Sigmoid colon (tissue), 7 donors: ENCODE measurements around the gene EXOC8. TPM values are rescaled to one million over a fixed set of nuclear protein-coding genes. Genes with fewer than 3 reads are reported as not detected.

Experiments
- DNase-seq: peaks from one replicate; pipeline ENCODE4 v3.0.0-alpha.2; 2019
- H3K27ac ChIP-seq, 4 donors: fragments of 200-600 bp; sonication (generic); one replicate each; pipeline ENCODE4 v1.5.1; 2016 to 2019; ENCODE audit warnings: mild to moderate bottlenecking in 1 of 4
- H3K27me3 ChIP-seq, 3 donors: fragments of 200-600 bp; sonication (generic); one replicate each; pipeline ENCODE4 v1.5.1; 2019; ENCODE audit warnings: mild to moderate bottlenecking in 1 of 3
- H3K36me3 ChIP-seq, 4 donors: fragments of 200-600 bp; sonication (generic); one replicate each; pipeline ENCODE4 v1.5.1; 2016 to 2019
- H3K4me1 ChIP-seq, 4 donors: fragments of 200-600 bp; sonication (generic); one replicate each; pipeline ENCODE4 v1.5.1; 2017 to 2019
- H3K4me3 ChIP-seq, 4 donors: fragments of 200-600 bp; sonication (generic); one replicate each; pipeline ENCODE4 v1.5.1; 2017 to 2019; ENCODE audit warnings: mild to moderate bottlenecking in 2 of 4, moderate library complexity in 1 of 4
- H3K9me3 ChIP-seq, 4 donors: fragments of 200-600 bp in 3 of 4; sonication (generic) in 3 of 4; one replicate each; pipeline versions ENCODE4 v1.5.1 to v1.6.1; 2013 to 2019
- EP300 ChIP-seq, 4 donors: sonication (generic); formaldehyde crosslinking; IDR thresholded peaks; one replicate each; pipeline ENCODE4 v1.6.1; 2017; ENCODE audit warnings: antibody characterized with exemption in 4 of 4
- POLR2A ChIP-seq, 2 donors: fragments of 450-650 bp; IDR thresholded peaks; one replicate each; pipeline ENCODE4 v1.6.1; 2016; ENCODE audit warnings: antibody characterized with exemption in 2 of 2, mild to moderate bottlenecking in 2 of 2, moderate library complexity in 2 of 2
- POLR2AphosphoS5 ChIP-seq, 4 donors: sonication (generic); formaldehyde crosslinking; IDR thresholded peaks; one replicate each; pipeline ENCODE4 v1.6.1; 2017; ENCODE audit warnings: antibody characterized with exemption in 4 of 4
- WGBS, 2 donors: extraction: QIAGEN DNeasy Blood & Tissue Kit; methylation state at CpG; one replicate each; pipeline ENCODE4 v1.1.7; 2013; 5-methylcytosine and 5-hydroxymethylcytosine counted together
- intact Hi-C: fragments of 100-400 bp; cut with DNase I; formaldehyde crosslinking; loops from one replicate; pipeline ENCODE4 v1.15.1; 2023
- polyA plus RNA-seq, 3 donors: library from polyadenylated mRNA; stranded (reverse); fragments of 200-250 nt; gene quantifications; one replicate each; pipeline ENCODE4 v1.2.3, GENCODE V29; 2013
- total RNA-seq, 4 donors: library from RNA; depleted of rRNA; stranded (reverse); fragments of >200 nt; gene quantifications; one replicate each; pipeline ENCODE4 v1.1.0, GENCODE V29; 2016
- TF ChIP-seq, protein P1 (sequence below), 4 experiments: fragments of 450-650 bp in 3 of 4; fragments of 200-600 bp in 1 of 4; IDR thresholded peaks; one replicate each; pipeline ENCODE4 v1.5.1; 2016 to 2019; ENCODE audit warnings: antibody characterized with exemption in 4 of 4, mild to moderate bottlenecking in 3 of 4, moderate library complexity in 2 of 4
- donor health status: healthy with polysubstance abuse.
- donor health status: Bipolar disorder and iron deficiency.
- donor health status: healthy.

EXOC8 gene
- total and polyA plus RNA-seq, 7 donors: 3.0 to 11.7 (median 9.5) TPM

DNA sequence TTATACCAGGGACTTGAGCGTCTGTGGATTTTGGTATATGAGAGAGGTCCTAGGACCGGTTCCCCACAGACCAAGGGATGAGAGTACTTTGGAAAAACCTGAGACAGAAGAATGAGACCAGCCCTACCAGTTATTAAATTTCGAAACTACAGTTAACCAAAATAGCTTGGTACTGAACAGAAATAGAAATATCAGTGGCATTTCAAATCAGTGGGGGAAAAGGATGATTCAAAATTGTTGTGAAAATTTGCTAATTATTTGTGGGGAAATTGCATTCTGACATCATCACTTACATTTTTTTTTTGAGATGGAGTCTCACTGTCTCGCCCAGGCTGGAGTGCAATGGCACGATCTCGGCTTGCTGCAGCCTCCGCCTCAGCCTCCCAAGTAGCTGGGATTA lies 8.2 kb downstream of the EXOC8 start:
- Histone ChIP-seq H3K4me1 (peaks cover 0 to 21% (median 15%) of the 10 kb centered on the region in 4 donors), H3K36me3 (peaks cover 0 to 9% (median 0%) of the 10 kb centered on the region in 4 donors), H3K27me3 (no peaks in the 10 kb centered on the region), H3K27ac (no peak overlapping the region), H3K9me3 (no peaks in the 10 kb centered on the region), H3K4me3 (no peak overlapping the region)
- 93 to 96% methylated on average over 7 of the region's 7 CpGs for WGBS, 2 donors
- TF ChIP-seq EP300 (IDR thresholded peaks at IDR 0.05): no peak
- TF ChIP-seq, protein P1, sequence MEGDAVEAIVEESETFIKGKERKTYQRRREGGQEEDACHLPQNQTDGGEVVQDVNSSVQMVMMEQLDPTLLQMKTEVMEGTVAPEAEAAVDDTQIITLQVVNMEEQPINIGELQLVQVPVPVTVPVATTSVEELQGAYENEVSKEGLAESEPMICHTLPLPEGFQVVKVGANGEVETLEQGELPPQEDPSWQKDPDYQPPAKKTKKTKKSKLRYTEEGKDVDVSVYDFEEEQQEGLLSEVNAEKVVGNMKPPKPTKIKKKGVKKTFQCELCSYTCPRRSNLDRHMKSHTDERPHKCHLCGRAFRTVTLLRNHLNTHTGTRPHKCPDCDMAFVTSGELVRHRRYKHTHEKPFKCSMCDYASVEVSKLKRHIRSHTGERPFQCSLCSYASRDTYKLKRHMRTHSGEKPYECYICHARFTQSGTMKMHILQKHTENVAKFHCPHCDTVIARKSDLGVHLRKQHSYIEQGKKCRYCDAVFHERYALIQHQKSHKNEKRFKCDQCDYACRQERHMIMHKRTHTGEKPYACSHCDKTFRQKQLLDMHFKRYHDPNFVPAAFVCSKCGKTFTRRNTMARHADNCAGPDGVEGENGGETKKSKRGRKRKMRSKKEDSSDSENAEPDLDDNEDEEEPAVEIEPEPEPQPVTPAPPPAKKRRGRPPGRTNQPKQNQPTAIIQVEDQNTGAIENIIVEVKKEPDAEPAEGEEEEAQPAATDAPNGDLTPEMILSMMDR (IDR thresholded peaks at IDR 0.05): no peak
- no peak for TF ChIP-seq POLR2AphosphoS5 (IDR thresholded peaks at IDR 0.05)
- no peak for TF ChIP-seq POLR2A (IDR thresholded peaks at IDR 0.05)
- DNase-seq: no peak
- intact Hi-C loops: no loop called here

DNA sequence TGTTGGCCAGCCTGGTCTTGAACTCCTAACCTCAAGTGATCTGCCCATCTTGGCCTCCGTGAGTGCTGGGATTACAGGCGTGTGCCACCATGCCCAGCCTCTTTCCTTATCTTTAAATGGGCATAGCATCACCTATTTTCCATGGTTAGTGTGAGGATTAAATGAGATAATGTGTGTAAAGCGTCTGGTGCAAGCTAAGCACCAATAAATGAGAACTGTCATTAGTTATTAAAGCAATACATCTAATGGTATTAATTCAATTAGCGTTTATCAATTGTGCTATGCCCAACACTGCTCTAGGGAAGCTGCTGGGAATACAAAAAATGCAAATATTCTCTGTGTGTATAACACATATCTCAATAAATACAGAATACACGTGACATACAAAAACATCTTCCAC lies 10.0 kb downstream of the EXOC8 start:
- intact Hi-C loops: no loop called here
- no peaks in the 10 kb centered on the region for H3K27me3 ChIP-seq
- H3K4me1 ChIP-seq: peaks cover 0 to 3% (median under 1%) of the 10 kb centered on the region in 4 donors
- no peaks in the 10 kb centered on the region for H3K9me3 ChIP-seq
- DNase-seq: no peak
- H3K27ac ChIP-seq: no peak overlapping the region
- H3K4me3 ChIP-seq: no peak overlapping the region
- TF ChIP-seq POLR2AphosphoS5 (IDR thresholded peaks at IDR 0.05) (no peak), POLR2A (IDR thresholded peaks at IDR 0.05) (no peak), EP300 (IDR thresholded peaks at IDR 0.05) (no peak)
- TF ChIP-seq, protein P1 (IDR thresholded peaks at IDR 0.05): no peak
- H3K36me3 ChIP-seq: peaks cover 0 to 9% (median 0%) of the 10 kb centered on the region in 4 donors
- WGBS, 2 donors: 87 to 89% methylated on average over 5 of the region's 5 CpGs

DNA sequence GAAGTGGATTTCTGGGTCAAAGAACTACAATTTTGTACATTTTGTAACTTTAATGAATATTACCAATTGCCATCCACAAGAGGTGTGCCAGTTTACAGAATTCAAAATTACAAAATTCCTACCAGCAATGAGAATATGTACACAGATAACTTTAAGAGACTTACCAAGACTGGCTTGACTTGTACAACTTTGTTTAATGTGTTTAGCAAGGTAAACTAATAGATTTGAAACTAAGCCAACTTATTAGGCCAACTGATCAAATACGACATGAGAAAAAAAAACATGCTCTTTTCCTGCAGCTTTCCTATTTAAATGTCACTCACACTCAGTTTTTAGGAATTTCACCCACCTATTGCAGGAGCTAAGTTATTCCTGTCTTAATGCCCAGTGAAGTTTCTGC lies 11.4 kb downstream of the EXOC8 start:
- intact Hi-C loops: no loop called here
- TF ChIP-seq, protein P1 (IDR thresholded peaks at IDR 0.05): no peak
- TF ChIP-seq POLR2AphosphoS5 (IDR thresholded peaks at IDR 0.05) (no peak), EP300 (IDR thresholded peaks at IDR 0.05) (no peak), POLR2A (IDR thresholded peaks at IDR 0.05) (no peak)

DNA sequence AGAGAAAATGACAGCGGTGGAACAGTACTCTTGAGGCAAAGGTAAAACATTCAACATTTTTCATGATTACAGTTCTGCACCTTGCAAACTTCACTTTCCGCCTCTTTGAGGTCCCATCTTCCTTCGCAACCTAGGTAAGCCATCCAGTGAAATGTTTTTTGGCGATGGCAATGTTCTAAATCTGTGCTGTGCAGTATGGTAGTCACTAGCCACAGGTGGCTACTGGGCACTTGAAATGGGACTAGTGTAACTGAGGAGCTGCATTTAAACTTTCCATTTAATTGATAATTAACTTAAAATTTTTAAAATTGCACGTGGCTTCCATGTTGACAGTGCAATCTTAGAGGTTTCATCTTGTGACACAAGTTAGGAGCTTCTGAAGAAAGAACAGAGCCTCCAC lies 13.0 kb downstream of the EXOC8 start:
- H3K27me3 ChIP-seq: no peaks in the 10 kb centered on the region
- no peaks in the 10 kb centered on the region for H3K4me1 ChIP-seq
- H3K36me3 ChIP-seq: no peaks in the 10 kb centered on the region
- no peaks in the 10 kb centered on the region for H3K9me3 ChIP-seq
- 82 to 84% methylated on average over 5 of the region's 5 CpGs for WGBS, 2 donors
- TF ChIP-seq POLR2AphosphoS5 (IDR thresholded peaks at IDR 0.05) (no peak), EP300 (IDR thresholded peaks at IDR 0.05) (no peak), POLR2A (IDR thresholded peaks at IDR 0.05) (no peak)
- TF ChIP-seq, protein P1 (IDR thresholded peaks at IDR 0.05): no peak
- DNase-seq: no peak
- intact Hi-C loops: no loop called here
- H3K4me3 ChIP-seq: no peak overlapping the region
- H3K27ac ChIP-seq: no peak overlapping the region

More for the DNA sequence above, 11.4 kb downstream of the EXOC8 start:
- DNase-seq: no peak
- no peak overlapping the region for H3K27ac ChIP-seq
- H3K9me3 ChIP-seq: no peaks in the 10 kb centered on the region
- H3K27me3 ChIP-seq: no peaks in the 10 kb centered on the region
- 50 to 85% methylated on average over 1 of the region's 1 CpG for WGBS, 2 donors
- H3K4me3 ChIP-seq: no peak overlapping the region
- H3K36me3 ChIP-seq: peaks cover 0 to under 1% (median 0%) of the 10 kb centered on the region in 4 donors
- no peaks in the 10 kb centered on the region for H3K4me1 ChIP-seq

DNA sequence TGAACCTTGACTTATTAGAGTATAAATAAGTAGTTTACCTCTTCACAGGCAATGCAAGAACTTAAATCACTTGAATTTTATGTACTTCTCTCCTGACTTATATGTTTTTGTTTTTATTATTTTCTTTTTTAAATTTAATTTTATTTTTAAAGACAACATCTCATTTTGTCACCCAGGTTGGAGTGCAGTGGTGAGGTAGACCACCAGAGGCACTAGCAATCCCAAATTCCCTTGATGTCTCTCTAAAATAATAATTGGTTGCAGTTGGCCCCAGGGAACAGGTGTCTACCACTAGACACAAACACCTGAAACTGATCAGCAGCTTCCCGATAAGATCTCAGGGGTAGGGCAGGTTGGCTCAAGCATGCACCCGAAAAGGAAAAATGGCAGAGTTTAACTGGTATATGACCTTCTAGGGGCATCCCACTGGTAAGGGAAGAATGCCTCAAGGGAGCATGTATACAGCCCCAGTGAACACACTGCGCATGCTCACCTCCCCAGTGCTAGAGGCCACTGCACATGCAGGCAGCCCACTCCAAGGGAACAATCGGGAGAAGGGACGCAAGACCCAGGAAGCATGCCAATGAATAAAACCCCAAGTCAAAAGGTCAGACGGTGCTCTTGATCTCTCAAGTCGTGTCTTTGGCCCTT lies 14.6 kb downstream of the EXOC8 start:
- WGBS, 2 donors: 82 to 86% methylated on average over 7 of the region's 7 CpGs
- Histone ChIP-seq H3K4me3 (no peak overlapping the region), H3K36me3 (no peaks in the 10 kb centered on the region), H3K27ac (no peak overlapping the region), H3K9me3 (no peaks in the 10 kb centered on the region), H3K27me3 (no peaks in the 10 kb centered on the region), H3K4me1 (no peaks in the 10 kb centered on the region)
- intact Hi-C loops: no loop called here
- DNase-seq: no peak
- no peak for TF ChIP-seq EP300 (IDR thresholded peaks at IDR 0.05)
- no peak for TF ChIP-seq POLR2A (IDR thresholded peaks at IDR 0.05)
- TF ChIP-seq POLR2AphosphoS5 (IDR thresholded peaks at IDR 0.05): no peak
- TF ChIP-seq, protein P1 (IDR thresholded peaks at IDR 0.05): no peak
